Measurements from ENCODE around the gene ANKRD11.

DNA sequence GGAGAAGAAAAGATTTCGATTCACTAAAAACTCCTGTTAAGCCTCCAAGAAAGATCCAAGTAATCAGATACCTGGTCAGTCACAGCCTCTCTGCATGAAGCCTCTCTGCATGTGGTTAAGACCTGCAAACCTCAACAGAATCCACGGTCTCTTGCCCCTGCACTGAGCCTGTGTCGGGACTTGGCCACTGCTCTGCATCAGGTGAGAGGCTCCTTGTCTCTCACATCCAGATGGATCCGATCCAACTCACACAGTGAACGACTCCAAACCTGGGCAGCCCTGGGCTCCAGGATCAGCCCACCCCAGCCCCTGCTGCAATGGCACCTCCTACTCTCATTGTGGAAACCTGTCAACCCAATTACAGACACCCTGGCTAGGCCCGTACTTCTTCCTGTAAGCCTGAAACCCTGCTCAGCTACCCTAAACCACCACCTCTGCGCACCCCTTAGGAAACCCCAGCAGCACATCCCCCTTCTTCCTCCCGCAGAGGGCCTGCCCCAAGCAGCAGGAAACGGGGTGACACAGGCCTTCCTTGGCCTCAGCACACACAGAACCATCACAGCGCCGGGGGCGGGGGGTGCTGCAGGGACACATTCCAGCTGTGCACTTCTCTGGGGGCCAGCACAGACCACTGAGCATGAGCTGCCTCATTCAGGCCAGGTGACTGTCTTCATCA, 129.5 kb downstream of the ANKRD11 start:
- TF ChIP-seq POLR2AphosphoS5 (IDR thresholded peaks at IDR 0.05; ENCODE audit: low read depth, low read length) (no peak), SIN3A (IDR thresholded peaks at IDR 0.05; ENCODE audit: borderline replicate concordance, insufficient read depth, low read length) (no peak), TAF1 (IDR thresholded peaks at IDR 0.05; ENCODE audit: borderline replicate concordance, insufficient read depth, low read length) (no peak)
- TF ChIP-seq, protein P1, sequence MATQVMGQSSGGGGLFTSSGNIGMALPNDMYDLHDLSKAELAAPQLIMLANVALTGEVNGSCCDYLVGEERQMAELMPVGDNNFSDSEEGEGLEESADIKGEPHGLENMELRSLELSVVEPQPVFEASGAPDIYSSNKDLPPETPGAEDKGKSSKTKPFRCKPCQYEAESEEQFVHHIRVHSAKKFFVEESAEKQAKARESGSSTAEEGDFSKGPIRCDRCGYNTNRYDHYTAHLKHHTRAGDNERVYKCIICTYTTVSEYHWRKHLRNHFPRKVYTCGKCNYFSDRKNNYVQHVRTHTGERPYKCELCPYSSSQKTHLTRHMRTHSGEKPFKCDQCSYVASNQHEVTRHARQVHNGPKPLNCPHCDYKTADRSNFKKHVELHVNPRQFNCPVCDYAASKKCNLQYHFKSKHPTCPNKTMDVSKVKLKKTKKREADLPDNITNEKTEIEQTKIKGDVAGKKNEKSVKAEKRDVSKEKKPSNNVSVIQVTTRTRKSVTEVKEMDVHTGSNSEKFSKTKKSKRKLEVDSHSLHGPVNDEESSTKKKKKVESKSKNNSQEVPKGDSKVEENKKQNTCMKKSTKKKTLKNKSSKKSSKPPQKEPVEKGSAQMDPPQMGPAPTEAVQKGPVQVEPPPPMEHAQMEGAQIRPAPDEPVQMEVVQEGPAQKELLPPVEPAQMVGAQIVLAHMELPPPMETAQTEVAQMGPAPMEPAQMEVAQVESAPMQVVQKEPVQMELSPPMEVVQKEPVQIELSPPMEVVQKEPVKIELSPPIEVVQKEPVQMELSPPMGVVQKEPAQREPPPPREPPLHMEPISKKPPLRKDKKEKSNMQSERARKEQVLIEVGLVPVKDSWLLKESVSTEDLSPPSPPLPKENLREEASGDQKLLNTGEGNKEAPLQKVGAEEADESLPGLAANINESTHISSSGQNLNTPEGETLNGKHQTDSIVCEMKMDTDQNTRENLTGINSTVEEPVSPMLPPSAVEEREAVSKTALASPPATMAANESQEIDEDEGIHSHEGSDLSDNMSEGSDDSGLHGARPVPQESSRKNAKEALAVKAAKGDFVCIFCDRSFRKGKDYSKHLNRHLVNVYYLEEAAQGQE (IDR thresholded peaks at IDR 0.05; ENCODE audit: insufficient read depth in 1 of 2, low read depth in 2 of 2, low read length in 2 of 2): no peak
